ENCODE data around the gene XPO4. TPM values are rescaled to one million over a fixed set of nuclear protein-coding genes. Genes with fewer than 3 reads are reported as not detected.
A peak's percentile ranks its signal among the peaks of the same experiment; 100 is the strongest.

XPO4 gene
- total and polyA plus RNA-seq, 2 of the 13 experiments (the other 11 are each of a cell fraction or from before 2014, with no cell fraction given), result 8.4 to 24.8 TPM

DNA sequence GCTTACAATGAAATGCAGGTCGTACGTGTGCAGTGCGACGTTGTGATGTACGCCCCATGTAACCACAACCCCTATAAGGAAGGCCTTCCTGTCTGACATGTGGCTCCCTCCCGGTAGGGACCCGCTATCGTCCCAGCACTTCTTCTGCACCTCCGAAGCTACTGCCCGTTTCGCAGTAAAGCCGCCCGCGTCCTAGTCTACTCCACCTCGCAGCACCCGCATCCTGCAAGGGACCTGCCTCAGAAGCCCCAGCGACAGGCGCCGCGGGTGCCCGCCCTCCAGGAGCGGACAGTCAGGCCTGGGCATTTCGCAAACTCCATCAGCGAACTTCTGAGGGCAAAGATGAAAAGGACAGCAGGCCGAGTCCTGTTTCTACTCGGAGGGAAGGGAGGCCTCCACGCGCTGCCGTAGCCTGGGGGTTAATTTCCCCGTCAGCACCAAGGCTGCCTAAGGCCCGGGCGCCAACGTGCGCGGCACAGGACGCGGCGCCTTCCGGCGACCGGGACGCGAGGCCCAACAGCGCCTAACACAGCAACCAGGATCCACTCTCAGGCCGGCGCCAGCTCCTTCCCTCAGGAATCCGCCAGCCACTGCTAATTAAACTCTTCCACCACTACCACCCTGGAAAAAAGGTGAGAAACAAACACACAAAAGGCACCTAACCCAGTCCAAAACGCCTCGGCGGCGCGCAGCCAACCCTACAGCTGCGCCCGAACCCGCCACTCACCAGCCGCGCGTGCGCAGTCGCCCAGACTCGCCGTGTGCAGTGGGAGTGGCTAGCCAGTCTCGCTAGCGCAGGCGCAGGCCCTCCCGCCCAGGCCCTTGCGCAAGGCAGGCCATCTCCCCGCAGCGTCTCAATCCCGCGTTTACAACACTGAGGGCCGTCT, 129.1 kb downstream of the XPO4 start, which contains the start of gene EEF1AKMT1 (continued):
- TF ChIP-seq, protein P1, sequence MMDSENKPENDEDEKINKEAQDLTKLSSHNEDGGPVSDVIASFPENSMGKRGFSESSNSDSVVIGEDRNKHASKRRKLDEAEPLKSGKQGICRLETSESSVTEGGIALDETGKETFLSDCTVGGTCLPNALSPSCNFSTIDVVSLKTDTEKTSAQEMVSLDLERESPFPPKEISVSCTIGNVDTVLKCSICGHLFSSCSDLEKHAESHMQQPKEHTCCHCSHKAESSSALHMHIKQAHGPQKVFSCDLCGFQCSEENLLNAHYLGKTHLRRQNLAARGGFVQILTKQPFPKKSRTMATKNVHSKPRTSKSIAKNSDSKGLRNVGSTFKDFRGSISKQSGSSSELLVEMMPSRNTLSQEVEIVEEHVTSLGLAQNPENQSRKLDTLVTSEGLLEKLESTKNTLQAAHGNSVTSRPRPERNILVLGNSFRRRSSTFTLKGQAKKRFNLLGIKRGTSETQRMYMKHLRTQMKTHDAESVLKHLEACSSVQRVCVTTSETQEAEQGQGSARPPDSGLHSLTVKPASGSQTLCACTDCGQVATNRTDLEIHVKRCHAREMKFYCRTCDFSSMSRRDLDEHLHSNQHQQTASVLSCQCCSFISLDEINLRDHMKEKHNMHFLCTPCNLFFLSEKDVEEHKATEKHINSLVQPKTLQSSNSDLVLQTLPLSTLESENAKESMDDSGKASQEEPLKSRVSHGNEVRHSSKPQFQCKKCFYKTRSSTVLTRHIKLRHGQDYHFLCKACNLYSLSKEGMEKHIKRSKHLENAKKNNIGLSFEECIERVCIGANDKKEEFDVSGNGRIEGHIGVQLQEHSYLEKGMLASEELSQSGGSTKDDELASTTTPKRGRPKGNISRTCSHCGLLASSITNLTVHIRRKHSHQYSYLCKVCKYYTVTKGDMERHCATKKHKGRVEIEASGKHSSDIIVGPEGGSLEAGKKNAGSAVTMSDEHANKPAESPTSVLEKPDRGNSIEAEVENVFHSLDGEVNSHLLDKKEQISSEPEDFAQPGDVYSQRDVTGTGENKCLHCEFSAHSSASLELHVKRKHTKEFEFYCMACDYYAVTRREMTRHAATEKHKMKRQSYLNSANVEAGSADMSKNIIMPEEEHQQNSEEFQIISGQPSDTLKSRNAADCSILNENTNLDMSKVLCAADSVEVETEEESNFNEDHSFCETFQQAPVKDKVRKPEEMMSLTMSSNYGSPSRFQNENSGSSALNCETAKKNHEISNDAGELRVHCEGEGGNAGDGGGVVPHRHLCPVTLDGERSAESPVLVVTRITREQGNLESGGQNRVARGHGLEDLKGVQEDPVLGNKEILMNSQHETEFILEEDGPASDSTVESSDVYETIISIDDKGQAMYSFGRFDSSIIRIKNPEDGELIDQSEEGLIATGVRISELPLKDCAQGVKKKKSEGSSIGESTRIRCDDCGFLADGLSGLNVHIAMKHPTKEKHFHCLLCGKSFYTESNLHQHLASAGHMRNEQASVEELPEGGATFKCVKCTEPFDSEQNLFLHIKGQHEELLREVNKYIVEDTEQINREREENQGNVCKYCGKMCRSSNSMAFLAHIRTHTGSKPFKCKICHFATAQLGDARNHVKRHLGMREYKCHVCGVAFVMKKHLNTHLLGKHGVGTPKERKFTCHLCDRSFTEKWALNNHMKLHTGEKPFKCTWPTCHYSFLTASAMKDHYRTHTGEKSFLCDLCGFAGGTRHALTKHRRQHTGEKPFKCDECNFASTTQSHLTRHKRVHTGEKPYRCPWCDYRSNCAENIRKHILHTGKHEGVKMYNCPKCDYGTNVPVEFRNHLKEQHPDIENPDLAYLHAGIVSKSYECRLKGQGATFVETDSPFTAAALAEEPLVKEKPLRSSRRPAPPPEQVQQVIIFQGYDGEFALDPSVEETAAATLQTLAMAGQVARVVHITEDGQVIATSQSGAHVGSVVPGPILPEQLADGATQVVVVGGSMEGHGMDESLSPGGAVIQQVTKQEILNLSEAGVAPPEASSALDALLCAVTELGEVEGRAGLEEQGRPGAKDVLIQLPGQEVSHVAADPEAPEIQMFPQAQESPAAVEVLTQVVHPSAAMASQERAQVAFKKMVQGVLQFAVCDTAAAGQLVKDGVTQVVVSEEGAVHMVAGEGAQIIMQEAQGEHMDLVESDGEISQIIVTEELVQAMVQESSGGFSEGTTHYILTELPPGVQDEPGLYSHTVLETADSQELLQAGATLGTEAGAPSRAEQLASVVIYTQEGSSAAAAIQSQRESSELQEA (CRISPR knock-in tag; IDR thresholded peaks at IDR 0.05; ENCODE audit: not compliant biosample characterization), result peak; percentile 96
- no peak for TF ChIP-seq GTF3A (CRISPR knock-in tag; conservative IDR thresholded peaks at IDR 0.05)
- TF ChIP-seq SMAD3 (CRISPR knock-in tag; IDR thresholded peaks at IDR 0.05), result peak; percentile 54
- peak; percentile 69; the same call in 1 of the 2 replicates for TF ChIP-seq ZNF138 (CRISPR knock-in tag; IDR thresholded peaks at IDR 0.05; ENCODE audit: low read depth)
- TF ChIP-seq, protein P2, sequence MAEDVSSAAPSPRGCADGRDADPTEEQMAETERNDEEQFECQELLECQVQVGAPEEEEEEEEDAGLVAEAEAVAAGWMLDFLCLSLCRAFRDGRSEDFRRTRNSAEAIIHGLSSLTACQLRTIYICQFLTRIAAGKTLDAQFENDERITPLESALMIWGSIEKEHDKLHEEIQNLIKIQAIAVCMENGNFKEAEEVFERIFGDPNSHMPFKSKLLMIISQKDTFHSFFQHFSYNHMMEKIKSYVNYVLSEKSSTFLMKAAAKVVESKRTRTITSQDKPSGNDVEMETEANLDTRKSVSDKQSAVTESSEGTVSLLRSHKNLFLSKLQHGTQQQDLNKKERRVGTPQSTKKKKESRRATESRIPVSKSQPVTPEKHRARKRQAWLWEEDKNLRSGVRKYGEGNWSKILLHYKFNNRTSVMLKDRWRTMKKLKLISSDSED (CRISPR knock-in tag; IDR thresholded peaks at IDR 0.05), result no peak
- no peak for TF ChIP-seq SP4 (CRISPR knock-in tag; IDR thresholded peaks at IDR 0.05)
- peak; percentile 83 for TF ChIP-seq REPIN1 (CRISPR knock-in tag; IDR thresholded peaks at IDR 0.05; ENCODE audit: borderline replicate concordance, low read depth)
- no peak for TF ChIP-seq MAFK (conservative IDR thresholded peaks at IDR 0.05 in 1 of 2, IDR thresholded peaks at IDR 0.05 in 1 of 2; ENCODE audit: low read length in 2 of 2)
- TF ChIP-seq KDM1A (CRISPR knock-in tag; IDR thresholded peaks at IDR 0.05), result no peak
- TF ChIP-seq ZNF781 (CRISPR knock-in tag; IDR thresholded peaks at IDR 0.05; ENCODE audit: borderline replicate concordance, not compliant biosample characterization), result peak; percentile 55
- TF ChIP-seq ZNF383 (CRISPR knock-in tag; IDR thresholded peaks at IDR 0.05; ENCODE audit: borderline replicate concordance), result no peak
- peak; percentile 37; the same call in 1 of the 2 replicates for TF ChIP-seq ZNF788 (CRISPR knock-in tag; IDR thresholded peaks at IDR 0.05; ENCODE audit: borderline replicate concordance)
- TF ChIP-seq ZNF34 (CRISPR knock-in tag; IDR thresholded peaks at IDR 0.05; ENCODE audit: borderline replicate concordance), result no peak
- 0 out of 2 replicates have a peak, but pooled peaks have one; percentile 10 for TF ChIP-seq CENPT (CRISPR knock-in tag; IDR thresholded peaks at IDR 0.05; ENCODE audit: low read depth)
- TF ChIP-seq PITX1 (CRISPR knock-in tag; IDR thresholded peaks at IDR 0.05), result peak; percentile 43; the same call in 1 of the 2 replicates
- TF ChIP-seq GABPA (IDR thresholded peaks at IDR 0.05; ENCODE audit: low read depth, low read length), result no peak
- peak; percentile 34 for TF ChIP-seq GABPA (CRISPR knock-in tag; IDR thresholded peaks at IDR 0.05; ENCODE audit: low read depth)

Measured in HepG2 (cell line).